Stimulated activated memory B cell treated with anti-CD40 and anti-IgM and Interleukin-4, amounts not matched to agents 10 μg/mL and 1 μg/mL and 100 μg/mL, for 72 hours (primary cell): Measurements from ENCODE around the gene UROD.

Experiments used
- ATAC-seq: fragments of 150-1000 bp; cut with Tn5 transposase; 2 replicates; pipeline ENCODE4 v1.10.0; 2021
- H3K27ac Mint-ChIP-seq: one replicate; pipeline ENCODE4 v1.8.0; 2022; ENCODE audit warnings: mild to moderate bottlenecking, mixed read lengths
- H3K27me3 Mint-ChIP-seq: one replicate; pipeline ENCODE4 v1.8.0; 2022; ENCODE audit warnings: mixed read lengths
- H3K36me3 Mint-ChIP-seq: one replicate; pipeline ENCODE4 v1.8.0; 2022; ENCODE audit warnings: mixed read lengths
- H3K4me1 Mint-ChIP-seq: one replicate; pipeline ENCODE4 v1.8.0; 2022; ENCODE audit warnings: mixed read lengths
- H3K4me3 Mint-ChIP-seq: one replicate; pipeline ENCODE4 v1.8.0; 2022; ENCODE audit warnings: mild to moderate bottlenecking, moderate library complexity, mixed read lengths
- H3K9me3 Mint-ChIP-seq: one replicate; pipeline ENCODE4 v1.8.0; 2022; ENCODE audit warnings: mixed read lengths

UROD gene

DNA sequence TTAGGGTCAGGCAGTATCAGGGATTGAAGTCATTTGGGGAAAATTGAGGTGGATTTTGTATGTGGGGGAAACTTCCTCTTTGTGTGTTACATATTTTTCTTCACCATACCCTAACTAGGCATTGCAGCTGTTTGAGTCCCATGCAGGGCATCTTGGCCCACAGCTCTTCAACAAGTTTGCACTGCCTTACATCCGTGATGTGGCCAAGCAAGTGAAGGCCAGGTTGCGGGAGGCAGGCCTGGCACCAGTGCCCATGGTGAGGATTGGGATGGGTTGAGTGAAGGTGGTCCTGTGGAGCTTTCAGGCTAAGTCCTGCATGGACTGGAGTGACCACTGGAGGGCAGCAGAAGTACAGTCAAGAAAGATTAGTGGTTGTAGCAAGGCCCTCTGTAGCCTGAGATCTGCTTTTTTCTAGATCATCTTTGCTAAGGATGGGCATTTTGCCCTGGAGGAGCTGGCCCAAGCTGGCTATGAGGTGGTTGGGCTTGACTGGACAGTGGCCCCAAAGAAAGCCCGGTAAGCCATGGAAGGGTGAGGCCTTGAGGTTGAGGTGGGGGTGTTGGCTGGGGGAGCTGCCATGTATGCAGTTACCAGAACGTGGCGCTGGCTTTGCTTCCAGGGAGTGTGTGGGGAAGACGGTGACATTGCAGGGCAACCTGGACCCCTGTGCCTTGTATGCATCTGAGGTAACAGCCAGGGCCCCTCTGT is 2.4 kb downstream of the UROD start:
- ATAC-seq, result peak; percentile 39
- H3K27ac Mint-ChIP-seq, result peak overlapping the region; percentile 59
- peak overlapping the region; percentile 21 for H3K4me3 Mint-ChIP-seq
- peaks cover 17% of the 10 kb centered on the region for H3K36me3 Mint-ChIP-seq
- no peaks in the 10 kb centered on the region for H3K9me3 Mint-ChIP-seq
- H3K27me3 Mint-ChIP-seq, result no peaks in the 10 kb centered on the region
- H3K4me1 Mint-ChIP-seq, result peaks cover 48% of the 10 kb centered on the region

- no peaks in the 10 kb centered on the region for H3K9me3 Mint-ChIP-seq
- no peak for ATAC-seq
- no peaks in the 10 kb centered on the region for H3K27me3 Mint-ChIP-seq
- no peak overlapping the region for H3K4me3 Mint-ChIP-seq
- H3K4me1 Mint-ChIP-seq, result peaks cover 37% of the 10 kb centered on the region
- peaks cover 17% of the 10 kb centered on the region for H3K36me3 Mint-ChIP-seq
- no peak overlapping the region for H3K27ac Mint-ChIP-seq
These were observed 3.6 kb downstream of the UROD start for GRCh38 chr1:45015683-45016082.

DNA sequence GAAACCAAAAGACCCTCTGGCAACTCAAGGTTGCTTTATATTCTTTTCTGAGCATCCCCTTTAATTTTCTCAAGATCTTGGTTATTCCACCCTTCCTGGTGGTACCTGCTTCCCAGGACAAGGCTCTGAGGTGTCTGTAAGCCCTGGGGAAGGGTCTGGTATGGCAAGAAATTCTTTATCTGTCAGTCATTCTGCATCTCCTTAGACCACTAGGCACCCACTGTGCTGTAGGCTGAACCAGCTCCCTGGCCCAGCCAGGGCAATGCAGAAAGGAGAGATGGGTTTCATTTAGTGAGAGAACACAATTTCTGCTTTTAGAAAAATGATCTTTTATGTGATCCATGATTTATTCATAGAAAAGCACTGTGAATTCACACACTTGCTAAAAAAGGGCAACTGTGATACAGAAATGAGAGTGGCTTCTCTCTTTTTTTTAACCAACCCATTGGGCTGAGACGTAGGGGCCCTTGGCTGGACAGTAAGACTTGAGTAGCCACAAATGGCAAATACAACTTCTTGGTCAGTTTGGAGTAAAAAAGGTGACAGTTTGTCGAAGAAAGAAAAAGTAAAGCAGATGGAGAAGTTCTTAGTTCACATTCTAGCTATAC is 4.1 kb downstream of the UROD start:
- Mint-ChIP-seq H3K4me3 (no peak overlapping the region), H3K27me3 (no peaks in the 10 kb centered on the region), H3K36me3 (peaks cover 17% of the 10 kb centered on the region), H3K4me1 (peaks cover 35% of the 10 kb centered on the region), H3K27ac (no peak overlapping the region), H3K9me3 (no peaks in the 10 kb centered on the region)
- no peak for ATAC-seq

- ATAC-seq, result no peak
- Mint-ChIP-seq H3K36me3 (peaks cover 17% of the 10 kb centered on the region), H3K27ac (no peak overlapping the region), H3K4me1 (peaks cover 29% of the 10 kb centered on the region), H3K4me3 (no peak overlapping the region), H3K27me3 (no peaks in the 10 kb centered on the region), H3K9me3 (no peaks in the 10 kb centered on the region)
These were observed 4.7 kb downstream of the UROD start for GRCh38 chr1:45016767-45017166.

GRCh38 chr1:45018599-45019230 is 6.7 kb downstream of the UROD start:
- peak; percentile 89 for ATAC-seq
- H3K36me3 Mint-ChIP-seq, result peaks cover 17% of the 10 kb centered on the region
- no peaks in the 10 kb centered on the region for H3K27me3 Mint-ChIP-seq
- peaks cover 12% of the 10 kb centered on the region for H3K4me1 Mint-ChIP-seq
- H3K27ac Mint-ChIP-seq, result no peak overlapping the region
- H3K9me3 Mint-ChIP-seq, result no peaks in the 10 kb centered on the region
- H3K4me3 Mint-ChIP-seq, result no peak overlapping the region

- Mint-ChIP-seq H3K9me3 (no peaks in the 10 kb centered on the region), H3K4me1 (no peaks in the 10 kb centered on the region), H3K4me3 (no peak overlapping the region), H3K27me3 (no peaks in the 10 kb centered on the region), H3K36me3 (no peaks in the 10 kb centered on the region), H3K27ac (no peak overlapping the region)
- ATAC-seq, result no peak
These were observed 11.6 kb downstream of the UROD start for GRCh38 chr1:45023663-45024062.

- ATAC-seq, result no peak
- Mint-ChIP-seq H3K4me3 (no peak overlapping the region), H3K36me3 (no peaks in the 10 kb centered on the region), H3K4me1 (no peaks in the 10 kb centered on the region), H3K27me3 (no peaks in the 10 kb centered on the region), H3K27ac (no peak overlapping the region), H3K9me3 (no peaks in the 10 kb centered on the region)
These were observed 14.4 kb downstream of the UROD start for GRCh38 chr1:45026446-45026845.

GRCh38 chr1:45032837-45033236 is 20.8 kb downstream of the UROD start:
- Mint-ChIP-seq H3K4me3 (no peak overlapping the region), H3K9me3 (no peaks in the 10 kb centered on the region), H3K27me3 (no peaks in the 10 kb centered on the region), H3K4me1 (peaks cover 11% of the 10 kb centered on the region), H3K27ac (no peak overlapping the region), H3K36me3 (no peaks in the 10 kb centered on the region)
- no peak for ATAC-seq

- H3K9me3 Mint-ChIP-seq, result no peaks in the 10 kb centered on the region
- peaks cover 11% of the 10 kb centered on the region for H3K4me1 Mint-ChIP-seq
- no peak for ATAC-seq
- no peaks in the 10 kb centered on the region for H3K36me3 Mint-ChIP-seq
- no peak overlapping the region for H3K4me3 Mint-ChIP-seq
- H3K27ac Mint-ChIP-seq, result peak overlapping the region; percentile 9
- no peaks in the 10 kb centered on the region for H3K27me3 Mint-ChIP-seq
These were observed 21.3 kb downstream of the UROD start for GRCh38 chr1:45033356-45033755.

- no peaks in the 10 kb centered on the region for H3K9me3 Mint-ChIP-seq
- no peak for ATAC-seq
- H3K27me3 Mint-ChIP-seq, result no peaks in the 10 kb centered on the region
- H3K4me3 Mint-ChIP-seq, result no peak overlapping the region
- H3K4me1 Mint-ChIP-seq, result peaks cover 11% of the 10 kb centered on the region
- no peaks in the 10 kb centered on the region for H3K36me3 Mint-ChIP-seq
- H3K27ac Mint-ChIP-seq, result no peak overlapping the region
These were observed 23.7 kb downstream of the UROD start for GRCh38 chr1:45035631-45036301.

GRCh38 chr1:45037456-45037855 is 25.4 kb downstream of the UROD start:
- no peak for ATAC-seq
- no peak overlapping the region for H3K27ac Mint-ChIP-seq

DNA sequence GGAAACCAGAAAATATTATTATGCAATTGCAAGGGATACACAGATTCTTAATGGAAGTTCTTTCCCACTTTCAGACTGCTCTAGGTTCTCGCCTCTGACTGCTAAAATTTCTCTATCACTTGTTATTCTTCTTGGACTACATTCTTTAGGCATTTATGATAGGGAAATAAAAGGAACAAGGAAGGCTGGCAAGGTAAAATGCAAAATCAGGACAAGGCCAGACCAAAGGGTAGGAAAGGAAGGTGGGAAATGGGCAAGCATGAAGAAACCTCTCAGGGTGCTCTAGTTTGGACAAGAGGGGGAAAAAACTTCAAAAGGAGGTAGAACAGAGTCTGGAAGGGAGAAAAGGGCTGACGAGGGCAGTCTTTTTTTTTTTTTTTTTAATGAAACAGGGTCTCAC is 26.2 kb downstream of the UROD start:
- no peak for ATAC-seq
- Mint-ChIP-seq H3K36me3 (peaks cover 5% of the 10 kb centered on the region), H3K4me1 (peaks cover 10% of the 10 kb centered on the region), H3K4me3 (no peak overlapping the region), H3K9me3 (no peaks in the 10 kb centered on the region), H3K27ac (no peak overlapping the region), H3K27me3 (no peaks in the 10 kb centered on the region)

More at GRCh38 chr1:45037456-45037855, 25.4 kb downstream of the UROD start:
- H3K27me3 Mint-ChIP-seq, result no peaks in the 10 kb centered on the region
- peaks cover 3% of the 10 kb centered on the region for H3K36me3 Mint-ChIP-seq
- H3K4me3 Mint-ChIP-seq, result no peak overlapping the region
- H3K9me3 Mint-ChIP-seq, result no peaks in the 10 kb centered on the region
- H3K4me1 Mint-ChIP-seq, result peaks cover 11% of the 10 kb centered on the region

DNA sequence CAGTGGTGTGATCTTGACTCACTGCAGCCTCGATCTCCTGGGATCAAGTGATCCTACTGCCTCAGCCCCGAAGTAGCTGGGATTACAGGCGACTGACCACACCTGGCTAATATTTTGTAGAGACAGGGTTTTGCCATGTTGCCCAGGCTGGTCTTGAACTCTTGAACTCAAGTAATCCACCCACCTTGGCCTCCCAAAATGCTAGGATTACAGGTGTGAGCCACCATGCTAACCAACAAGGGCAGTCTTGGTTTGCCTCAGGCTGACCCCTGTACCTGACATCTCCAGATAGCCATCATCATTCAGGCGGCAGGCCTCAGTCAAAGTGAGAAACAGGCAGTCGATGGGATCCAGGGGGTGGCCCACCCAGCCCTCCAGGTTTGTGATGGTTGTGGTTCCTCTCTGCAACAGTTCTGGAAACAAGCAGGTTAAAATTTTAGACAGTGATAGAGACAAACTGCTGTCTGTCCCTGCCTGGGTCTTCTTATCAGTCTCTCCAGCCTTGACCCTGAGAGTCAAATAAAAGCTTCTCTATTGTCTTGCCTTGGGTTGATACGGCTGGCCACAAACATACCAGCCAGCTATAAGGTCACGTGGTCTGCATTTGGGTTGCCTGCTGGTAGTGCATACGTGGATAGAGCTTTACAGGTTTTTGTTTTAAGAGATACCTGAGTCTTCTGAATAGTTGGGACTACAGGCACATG is 26.8 kb downstream of the UROD start:
- Mint-ChIP-seq H3K27ac (no peak overlapping the region), H3K36me3 (peaks cover 5% of the 10 kb centered on the region), H3K27me3 (no peaks in the 10 kb centered on the region), H3K4me1 (peaks cover 4% of the 10 kb centered on the region), H3K4me3 (no peak overlapping the region), H3K9me3 (no peaks in the 10 kb centered on the region)
- ATAC-seq, result no peak

- Mint-ChIP-seq H3K9me3 (no peaks in the 10 kb centered on the region), H3K4me3 (no peak overlapping the region), H3K36me3 (peaks cover 5% of the 10 kb centered on the region), H3K4me1 (no peaks in the 10 kb centered on the region), H3K27me3 (no peaks in the 10 kb centered on the region), H3K27ac (no peak overlapping the region)
- no peak for ATAC-seq
These were observed 28.2 kb downstream of the UROD start for GRCh38 chr1:45040297-45040696.

- Mint-ChIP-seq H3K4me1 (no peaks in the 10 kb centered on the region), H3K27ac (no peak overlapping the region), H3K4me3 (no peak overlapping the region), H3K27me3 (no peaks in the 10 kb centered on the region), H3K36me3 (peaks cover 5% of the 10 kb centered on the region), H3K9me3 (no peaks in the 10 kb centered on the region)
- ATAC-seq, result no peak
These were observed 31.0 kb downstream of the UROD start for GRCh38 chr1:45043094-45043493.
